ENCODE data around the gene ELN.
A peak's percentile ranks its signal among the peaks of the same experiment; 100 is the strongest.

Gene ELN

DNA sequence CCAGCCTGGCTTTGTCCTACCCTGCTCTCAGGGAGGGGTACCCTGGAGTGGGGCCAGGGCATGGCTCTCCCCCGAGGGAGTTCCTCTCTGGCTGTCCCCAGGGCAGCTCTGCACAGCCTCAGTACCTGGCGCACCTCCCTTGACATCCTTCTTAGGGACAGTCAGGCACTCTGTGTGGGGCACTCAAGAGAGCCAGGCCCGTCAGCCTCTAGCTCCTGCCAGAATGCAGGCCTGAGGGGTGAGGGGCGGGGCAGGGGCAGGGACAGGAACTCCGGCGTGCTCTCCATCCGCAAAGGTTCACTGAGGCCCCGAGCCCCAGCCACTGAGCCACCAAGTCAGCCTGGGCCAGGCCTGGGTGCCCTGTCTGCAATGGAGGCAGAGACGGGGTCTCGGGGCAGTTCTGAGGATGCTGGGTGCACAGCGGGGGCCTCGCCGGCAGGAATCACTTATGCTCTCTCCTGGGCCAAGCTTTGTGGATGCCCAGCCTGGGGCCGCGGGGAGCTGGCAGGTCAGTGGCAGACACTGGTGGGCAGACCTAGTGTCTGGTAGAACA is 65.8 kb downstream of the ELN start:
- no peak for DNase-seq (ENCODE audit: low read depth)

DNA sequence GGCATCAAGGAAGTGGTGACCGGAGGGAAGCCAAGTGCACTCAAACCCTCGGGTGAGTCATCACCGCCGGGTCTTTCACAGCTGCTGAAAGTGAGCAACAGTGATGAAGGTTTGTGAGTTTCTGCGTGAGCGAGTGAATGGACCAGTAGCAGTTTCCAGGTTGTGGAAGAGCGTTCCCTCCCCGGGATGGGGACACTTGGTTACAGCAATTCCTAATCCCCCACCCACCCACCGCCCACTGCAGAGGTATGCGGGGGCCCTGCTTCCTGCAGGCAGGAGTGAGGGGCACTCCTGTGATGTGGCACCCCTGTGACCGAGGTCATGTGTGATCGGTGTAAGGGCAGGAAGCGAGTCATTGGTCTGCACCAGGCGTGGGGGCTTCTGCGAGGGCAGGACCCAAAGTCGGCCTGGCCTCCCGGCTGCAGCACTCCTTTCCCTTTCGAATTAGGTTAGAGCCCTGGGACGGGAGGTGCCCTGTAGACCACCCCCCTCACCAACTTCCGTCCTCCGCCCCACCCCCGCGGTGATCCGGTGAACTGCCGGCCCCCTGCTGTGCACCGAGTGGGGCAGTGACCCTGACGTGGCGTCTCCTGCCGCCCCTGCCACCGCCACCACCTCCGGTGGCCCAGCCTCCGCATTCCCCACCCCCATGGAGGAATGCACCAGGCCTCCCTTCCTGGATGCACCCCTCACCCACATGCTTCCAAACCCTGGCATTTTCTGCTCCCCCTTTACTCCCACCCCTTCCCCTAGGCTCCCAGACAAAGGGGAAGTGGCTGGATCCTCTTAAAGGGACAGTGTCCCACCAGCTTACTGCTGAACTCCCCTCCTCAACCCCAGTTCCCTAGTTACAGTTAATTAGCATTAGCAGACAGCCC is 66.5 kb downstream of the ELN start:
- peak; percentile 97 for DNase-seq (ENCODE audit: low read depth)

GRCh38 chr7:74095135-74095534 is 67.2 kb downstream of the ELN start:
- DNase-seq (ENCODE audit: low read depth) = no peak

DNA sequence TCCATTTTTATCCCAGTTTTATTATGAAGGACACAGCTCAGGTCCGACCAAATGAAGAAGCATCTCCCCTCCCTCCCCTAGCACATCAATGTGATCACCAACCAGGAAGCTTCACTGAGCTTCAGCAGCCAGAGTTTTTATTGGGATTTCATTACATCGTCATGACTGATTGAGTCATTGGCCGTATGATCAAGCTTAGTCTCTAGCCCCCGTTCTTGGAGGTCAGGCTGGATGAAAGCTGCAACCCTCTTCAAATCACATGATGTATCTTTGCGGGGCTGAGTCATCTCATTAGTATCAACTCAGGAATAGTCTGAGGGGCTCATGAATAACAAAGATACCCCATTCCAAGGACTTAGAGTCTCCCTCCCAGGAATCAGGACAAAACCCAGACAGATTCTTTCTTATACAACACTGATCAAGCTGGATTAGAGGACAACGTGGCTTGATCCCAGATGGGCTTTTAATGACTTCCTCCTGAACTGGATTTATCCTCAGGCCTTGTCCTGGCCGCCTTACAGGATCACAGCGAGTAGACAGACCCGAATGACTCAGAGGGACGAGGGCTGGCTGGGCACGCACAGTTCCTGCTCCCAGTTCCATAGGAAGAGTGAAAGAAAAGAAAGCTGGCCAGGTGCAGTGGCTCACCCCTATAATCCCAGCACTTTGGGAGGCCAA is 70.1 kb downstream of the ELN start:
- peak; percentile 99 for DNase-seq (ENCODE audit: low read depth)

- no peak for DNase-seq (ENCODE audit: low read depth)
Observed at GRCh38 chr7:74099031-74099430, 71.1 kb downstream of the ELN start.

DNA sequence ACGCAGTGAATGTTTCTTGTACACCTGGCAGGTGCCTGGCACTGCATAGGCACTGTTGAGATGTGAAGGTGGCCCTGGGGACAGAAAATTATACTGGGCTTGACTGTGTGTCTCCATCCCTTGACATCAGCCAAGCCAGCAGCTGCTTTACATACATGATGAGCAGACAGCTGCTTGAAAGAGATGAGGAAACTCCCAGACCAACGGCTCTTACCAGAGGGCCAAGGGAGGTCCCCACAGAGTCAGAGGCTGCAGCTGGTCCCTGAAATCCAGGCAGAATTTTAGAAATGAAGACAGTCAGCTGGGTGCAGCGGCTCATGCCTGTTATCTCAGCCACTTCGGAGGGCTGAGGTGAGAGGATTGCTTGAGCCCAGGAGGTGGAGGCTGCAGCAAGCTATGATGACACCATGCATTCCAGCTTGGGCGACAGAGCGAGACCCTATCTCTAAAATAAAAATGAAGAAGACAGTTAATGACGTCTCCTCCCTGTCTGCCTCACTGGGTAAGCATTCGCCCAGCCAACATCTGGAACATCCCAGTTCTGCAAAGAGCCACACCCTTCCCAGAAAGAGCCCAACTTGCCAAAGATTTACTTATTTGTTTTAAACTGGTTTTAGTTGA is 73.2 kb downstream of the ELN start:
- DNase-seq (ENCODE audit: low read depth) = no peak

DNA sequence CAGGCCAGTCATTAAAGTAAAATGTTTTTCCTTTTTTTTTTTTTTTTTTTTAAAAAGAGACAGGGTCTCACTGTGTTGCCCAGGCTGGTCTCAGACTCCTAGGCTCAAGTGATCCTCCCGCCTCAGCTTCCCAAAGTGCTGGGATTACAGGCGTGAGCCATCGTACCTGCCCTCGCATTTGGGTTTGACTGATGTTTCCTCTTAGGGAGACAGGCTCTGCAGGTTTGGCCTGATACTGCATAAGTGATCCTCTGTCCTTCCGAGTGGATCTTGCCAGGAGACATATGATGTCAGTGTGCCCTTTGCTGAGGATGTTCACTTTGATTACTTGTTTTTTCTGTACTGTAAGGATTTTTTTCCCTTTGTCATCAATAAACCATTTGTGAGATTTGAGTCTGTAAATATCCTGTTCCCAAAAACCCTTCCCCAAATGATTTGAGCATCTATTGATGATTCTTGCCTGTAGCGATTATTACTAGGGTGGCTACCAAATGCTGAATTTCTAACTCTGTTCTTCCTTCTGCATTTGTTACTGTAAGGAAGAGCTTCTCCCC is 75.3 kb downstream of the ELN start:
- DNase-seq (ENCODE audit: low read depth) = no peak

DNA sequence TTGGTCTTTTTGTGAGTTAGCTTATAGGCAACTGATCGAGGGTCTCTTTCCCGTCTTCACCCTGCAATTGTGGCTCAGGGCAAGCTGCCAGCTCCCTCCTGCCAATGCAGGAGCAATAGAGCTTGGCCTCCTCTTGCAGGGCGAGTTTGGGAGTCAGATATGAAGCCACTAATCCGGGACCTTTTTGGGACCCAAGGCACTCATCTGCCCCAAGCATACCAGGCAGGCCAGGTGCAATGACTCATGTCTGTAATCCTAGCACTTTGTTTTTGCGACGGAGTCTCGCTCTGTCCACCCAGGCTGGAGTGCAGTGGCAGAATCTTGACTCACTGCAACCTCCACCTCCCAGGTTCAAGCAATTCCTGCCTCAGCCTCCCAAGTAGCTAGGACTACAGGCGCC is 76.7 kb downstream of the ELN start:
- no peak for DNase-seq (ENCODE audit: low read depth)

DNA sequence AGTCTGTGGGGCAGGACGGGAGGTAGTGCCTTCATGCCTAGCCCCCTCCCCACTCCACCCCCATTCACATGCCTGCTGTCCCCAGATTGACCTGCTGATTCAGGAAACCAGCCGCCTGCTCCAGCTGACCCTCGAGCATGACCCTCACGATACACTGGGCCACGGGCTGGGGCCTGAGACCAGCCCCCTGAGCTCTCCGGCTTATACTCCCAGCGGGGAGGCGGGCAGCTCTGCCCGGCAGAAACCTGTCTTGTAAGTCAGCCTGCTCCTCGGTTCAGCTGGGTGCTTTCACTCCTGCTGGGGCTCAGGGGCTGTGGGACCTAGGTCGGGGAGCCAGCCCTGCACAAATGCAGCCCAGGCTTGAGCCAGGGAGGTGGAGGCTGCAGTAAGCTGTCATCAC is 78.0 kb downstream of the ELN start:
- no peak for DNase-seq (ENCODE audit: low read depth)

DNA sequence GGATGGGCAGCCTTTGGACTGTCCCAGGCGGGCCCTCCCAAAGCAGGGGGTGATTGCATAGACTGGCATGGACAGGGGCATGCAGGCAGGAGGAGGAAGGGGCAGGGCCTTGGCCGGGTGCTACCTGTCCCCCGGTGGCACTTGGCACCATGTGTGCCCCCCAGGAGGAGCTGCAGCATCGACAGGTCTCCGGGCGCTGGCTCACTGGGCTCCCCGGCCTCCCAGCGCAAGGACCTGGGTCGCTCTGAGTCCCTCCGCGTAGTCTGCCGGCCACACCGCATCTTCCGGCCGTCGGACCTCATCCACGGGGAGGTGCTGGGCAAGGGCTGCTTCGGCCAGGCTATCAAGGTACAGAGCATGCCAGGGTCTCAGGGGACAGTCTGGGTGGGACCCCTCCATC is 78.9 kb downstream of the ELN start:
- no peak for DNase-seq (ENCODE audit: low read depth)

DNA sequence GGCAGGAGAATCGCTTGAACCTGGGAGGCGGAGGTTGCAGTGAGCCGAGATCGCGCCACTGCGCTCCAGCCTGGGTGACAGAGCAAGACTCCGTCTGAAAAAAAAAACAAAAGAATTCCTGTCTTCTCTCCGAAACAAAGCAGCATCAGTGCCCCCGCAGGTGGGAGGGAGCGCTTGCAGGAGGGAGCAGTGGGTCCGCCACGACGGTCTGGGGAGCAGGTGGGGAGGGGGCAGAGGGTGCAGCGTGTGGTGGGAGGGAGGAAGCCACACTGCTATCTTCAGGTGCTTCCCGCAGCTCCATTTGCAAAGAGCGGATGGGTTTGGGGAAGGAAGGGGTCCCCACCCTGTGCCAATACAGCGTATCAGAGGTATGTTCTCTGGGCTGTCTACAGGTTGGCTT is 87.4 kb downstream of the ELN start:
- no peak for DNase-seq (ENCODE audit: low read depth)

- no peak for DNase-seq (ENCODE audit: low read depth)
Observed at GRCh38 chr7:74116356-74116755, 88.4 kb downstream of the ELN start.
